ENCODE results near the gene MED12L. TPM values are rescaled to one million over a fixed set of nuclear protein-coding genes. Genes with fewer than 3 reads are reported as not detected.
"Not testable (repeated sequence)": the region's sequence is repeated elsewhere in the genome, so short reads cannot be mapped to it uniquely, and the experiment has no call there.

MED12L gene
- total RNA-seq, 1 donor from 2014 or later = 0.43 TPM

DNA sequence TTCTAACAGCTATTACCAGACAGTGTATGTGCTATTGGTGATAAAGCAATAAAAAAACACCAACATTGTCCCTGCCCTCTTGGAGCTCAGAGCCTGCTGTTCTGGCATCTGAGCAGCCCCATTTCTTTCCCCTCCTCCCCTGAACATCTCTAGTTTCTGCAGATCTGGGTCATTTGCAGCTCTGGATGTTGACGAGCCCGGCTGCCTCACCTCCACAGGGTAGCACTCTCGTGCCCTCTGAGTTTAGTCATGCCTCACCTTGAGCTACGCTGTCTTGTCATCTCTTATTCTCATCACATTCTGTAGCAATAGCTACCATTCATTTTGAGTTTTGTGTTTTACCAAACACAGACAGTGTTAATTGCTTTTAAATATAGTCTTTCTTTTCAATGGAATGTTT lies 147.5 kb downstream of the MED12L start:
- H3K9me3 ChIP-seq = no peaks in the 10 kb centered on the region
- no peaks in the 10 kb centered on the region for H3K27me3 ChIP-seq
- peaks cover 6% of the 10 kb centered on the region in 2 donors for H3K4me1 ChIP-seq
- H3K36me3 ChIP-seq = no peaks in the 10 kb centered on the region
- H3K4me3 ChIP-seq = no peak overlapping the region
- no peak overlapping the region for H3K27ac ChIP-seq
- TF ChIP-seq, protein P1, sequence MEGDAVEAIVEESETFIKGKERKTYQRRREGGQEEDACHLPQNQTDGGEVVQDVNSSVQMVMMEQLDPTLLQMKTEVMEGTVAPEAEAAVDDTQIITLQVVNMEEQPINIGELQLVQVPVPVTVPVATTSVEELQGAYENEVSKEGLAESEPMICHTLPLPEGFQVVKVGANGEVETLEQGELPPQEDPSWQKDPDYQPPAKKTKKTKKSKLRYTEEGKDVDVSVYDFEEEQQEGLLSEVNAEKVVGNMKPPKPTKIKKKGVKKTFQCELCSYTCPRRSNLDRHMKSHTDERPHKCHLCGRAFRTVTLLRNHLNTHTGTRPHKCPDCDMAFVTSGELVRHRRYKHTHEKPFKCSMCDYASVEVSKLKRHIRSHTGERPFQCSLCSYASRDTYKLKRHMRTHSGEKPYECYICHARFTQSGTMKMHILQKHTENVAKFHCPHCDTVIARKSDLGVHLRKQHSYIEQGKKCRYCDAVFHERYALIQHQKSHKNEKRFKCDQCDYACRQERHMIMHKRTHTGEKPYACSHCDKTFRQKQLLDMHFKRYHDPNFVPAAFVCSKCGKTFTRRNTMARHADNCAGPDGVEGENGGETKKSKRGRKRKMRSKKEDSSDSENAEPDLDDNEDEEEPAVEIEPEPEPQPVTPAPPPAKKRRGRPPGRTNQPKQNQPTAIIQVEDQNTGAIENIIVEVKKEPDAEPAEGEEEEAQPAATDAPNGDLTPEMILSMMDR (IDR thresholded peaks at IDR 0.05) = no peak
- intact Hi-C loops (cut with DNase I) = no loop called here
- no peak for DNase-seq (ENCODE audit: low spot score in 2 of 2)

DNA sequence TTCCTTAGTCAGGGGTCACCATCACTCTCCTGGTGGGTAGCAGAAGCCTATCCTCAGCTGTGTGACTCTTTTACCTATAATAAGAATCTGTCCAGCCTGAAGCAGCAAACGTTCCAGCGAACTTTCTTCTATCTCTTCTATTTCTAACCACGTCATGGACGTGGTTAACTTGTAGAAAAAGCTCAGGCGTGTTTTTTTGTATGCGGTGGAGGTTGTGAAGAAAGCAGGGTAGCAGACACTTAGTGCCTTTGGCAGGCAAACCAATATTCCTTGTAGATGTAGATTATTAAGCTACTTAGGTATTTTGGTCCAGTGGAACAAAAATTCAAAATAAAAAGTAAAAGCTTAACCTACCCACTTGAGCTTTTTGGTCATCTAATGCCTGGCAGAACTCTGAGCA lies 149.4 kb downstream of the MED12L start:
- TF ChIP-seq, protein P1 (IDR thresholded peaks at IDR 0.05) = no peak
- Histone ChIP-seq H3K9me3 (no peaks in the 10 kb centered on the region), H3K4me1 (no peaks in the 10 kb centered on the region), H3K36me3 (no peaks in the 10 kb centered on the region), H3K27ac (no peak overlapping the region), H3K4me3 (no peak overlapping the region), H3K27me3 (no peaks in the 10 kb centered on the region)
- no peak for DNase-seq (ENCODE audit: low spot score in 2 of 2)
- intact Hi-C loops (cut with DNase I) = no loop called here

DNA sequence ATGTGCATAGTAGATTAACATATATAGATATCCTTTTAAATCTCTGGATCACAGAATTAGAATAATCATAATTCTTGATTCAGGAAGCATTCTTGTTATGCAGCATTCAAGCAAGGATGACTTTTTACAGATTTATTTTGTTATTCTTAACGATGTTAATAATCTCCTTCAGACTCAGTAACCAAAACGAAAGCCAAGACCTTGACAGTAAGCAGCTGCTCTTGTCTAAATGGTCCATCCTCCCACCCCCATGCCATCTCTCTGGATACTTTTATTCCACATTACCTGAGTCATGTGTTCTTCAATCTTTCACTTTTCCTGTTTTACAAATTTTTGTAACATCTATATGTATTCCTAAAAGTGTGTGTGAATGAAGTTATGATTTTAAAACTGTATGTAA lies 150.9 kb downstream of the MED12L start:
- TF ChIP-seq, protein P1 (IDR thresholded peaks at IDR 0.05) = no peak
- DNase-seq (ENCODE audit: low spot score in 2 of 2) = no peak
- Histone ChIP-seq H3K4me1 (no peaks in the 10 kb centered on the region), H3K36me3 (no peaks in the 10 kb centered on the region), H3K27me3 (no peaks in the 10 kb centered on the region), H3K9me3 (no peaks in the 10 kb centered on the region), H3K27ac (no peak overlapping the region), H3K4me3 (no peak overlapping the region)
- intact Hi-C loops (cut with DNase I) = no loop called here

DNA sequence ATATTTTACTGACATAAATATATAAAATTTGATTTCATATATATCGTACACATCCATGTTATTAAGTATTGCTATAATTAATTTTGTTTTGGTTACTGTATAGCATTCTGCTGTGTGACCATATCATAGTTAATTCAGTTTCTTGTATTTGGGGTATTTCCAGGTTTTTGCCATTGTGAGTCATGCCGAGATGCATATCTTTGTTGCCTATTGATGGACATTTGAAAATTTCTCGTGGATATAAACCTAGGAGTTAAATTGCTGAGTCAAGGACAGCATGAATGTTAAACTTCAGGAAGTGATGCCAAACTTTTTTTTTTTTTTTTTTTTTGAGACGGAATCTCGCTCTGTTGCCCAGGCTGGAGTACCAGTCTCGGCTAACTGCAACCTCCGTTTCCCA lies 151.3 kb downstream of the MED12L start:
- Histone ChIP-seq H3K4me3 (no peak overlapping the region), H3K27ac (no peak overlapping the region), H3K27me3 (no peaks in the 10 kb centered on the region), H3K36me3 (no peaks in the 10 kb centered on the region), H3K4me1 (no peaks in the 10 kb centered on the region), H3K9me3 (no peaks in the 10 kb centered on the region)
- TF ChIP-seq, protein P1 (IDR thresholded peaks at IDR 0.05) = no peak
- intact Hi-C loops (cut with DNase I) = no loop called here
- DNase-seq (ENCODE audit: low spot score in 2 of 2) = no peak

DNA sequence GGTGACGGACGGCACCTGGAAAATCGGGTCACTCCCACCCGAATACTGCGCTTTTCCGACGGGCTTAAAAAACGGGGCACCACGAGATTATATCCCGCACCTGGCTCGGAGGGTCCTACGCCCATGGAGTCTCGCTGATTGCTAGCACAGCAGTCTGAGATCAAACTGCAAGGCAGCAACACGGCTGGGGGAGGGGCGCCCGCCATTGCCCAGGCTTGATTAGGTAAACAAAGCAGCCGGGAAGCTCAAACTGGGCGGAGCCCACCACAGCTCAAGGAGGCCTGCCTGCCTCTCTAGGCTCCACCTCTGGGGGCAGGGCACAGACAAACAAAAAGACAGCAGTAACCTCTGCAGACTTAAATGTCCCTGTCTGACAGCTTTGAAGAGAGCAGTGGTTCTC lies 156.5 kb downstream of the MED12L start:
- intact Hi-C loops (cut with DNase I); H3K27me3 ChIP-seq; H3K4me3 ChIP-seq; H3K27ac ChIP-seq; H3K4me1 ChIP-seq; H3K9me3 ChIP-seq; DNase-seq (ENCODE audit: low spot score in 2 of 2); H3K36me3 ChIP-seq: not testable (repeated sequence)

DNA sequence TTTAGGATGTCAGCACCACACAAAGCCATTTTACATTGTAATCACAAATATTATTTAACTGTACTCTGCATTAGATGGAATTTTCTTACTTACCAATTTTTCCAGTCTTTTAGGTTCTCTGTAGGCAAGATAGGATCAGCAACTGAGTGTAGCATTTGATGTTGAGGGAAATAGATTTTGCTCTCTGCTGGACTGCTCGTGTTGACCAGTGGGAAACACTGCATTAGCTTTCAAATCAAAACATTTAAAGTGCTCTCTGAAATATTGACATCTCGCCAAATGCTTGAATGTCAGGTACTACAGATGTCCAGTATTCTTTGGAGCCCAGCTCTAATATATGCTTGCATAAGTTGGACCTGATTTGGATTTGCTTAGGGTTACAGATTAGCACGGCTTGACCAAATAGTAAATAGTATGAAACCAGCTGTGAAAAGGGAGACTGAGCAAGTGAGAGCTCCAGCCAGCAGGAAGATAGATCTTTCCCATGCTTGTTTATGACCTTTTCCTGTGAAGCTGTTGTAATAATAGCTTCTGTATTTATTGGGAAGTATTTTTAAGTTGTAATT lies 163.4 kb downstream of the MED12L start:
- no peak overlapping the region for H3K27ac ChIP-seq
- no peak for DNase-seq (ENCODE audit: low spot score in 2 of 2)
- H3K27me3 ChIP-seq = no peaks in the 10 kb centered on the region
- TF ChIP-seq, protein P1 (IDR thresholded peaks at IDR 0.05) = no peak
- no peak overlapping the region for H3K4me3 ChIP-seq
- H3K9me3 ChIP-seq = no peaks in the 10 kb centered on the region
- intact Hi-C loops (cut with DNase I) = no loop called here
- no peaks in the 10 kb centered on the region for H3K36me3 ChIP-seq
- H3K4me1 ChIP-seq = no peaks in the 10 kb centered on the region
